HL-60 (cell line): Measurements from ENCODE around the gene PARP12.

Experiments used
- GABPA ChIP-seq: IDR thresholded peaks from 2 replicates; pipeline ENCODE4 v1.6.1; 2012; ENCODE audit warnings: low read depth
- POLR2AphosphoS5 ChIP-seq: IDR thresholded peaks from 2 replicates; pipeline ENCODE4 v1.6.1; 2012; ENCODE audit warnings: low read depth
- SPI1 ChIP-seq: IDR thresholded peaks from 2 replicates; pipeline ENCODE4 v1.6.1; 2012; ENCODE audit warnings: low read depth, mild to moderate bottlenecking, borderline replicate concordance
- TF ChIP-seq, protein P1 (sequence below): IDR thresholded peaks from one replicate; pipeline ENCODE4 v1.5.1; 2011; ENCODE audit warnings: low read length, control low read depth, inconsistent platforms; ENCODE audit not compliant: insufficient read depth
- TF ChIP-seq, protein P2 (sequence below): IDR thresholded peaks from 2 replicates; pipeline ENCODE4 v1.6.1; 2012; ENCODE audit warnings: low read depth; ENCODE audit not compliant: insufficient replicate concordance

DNA sequence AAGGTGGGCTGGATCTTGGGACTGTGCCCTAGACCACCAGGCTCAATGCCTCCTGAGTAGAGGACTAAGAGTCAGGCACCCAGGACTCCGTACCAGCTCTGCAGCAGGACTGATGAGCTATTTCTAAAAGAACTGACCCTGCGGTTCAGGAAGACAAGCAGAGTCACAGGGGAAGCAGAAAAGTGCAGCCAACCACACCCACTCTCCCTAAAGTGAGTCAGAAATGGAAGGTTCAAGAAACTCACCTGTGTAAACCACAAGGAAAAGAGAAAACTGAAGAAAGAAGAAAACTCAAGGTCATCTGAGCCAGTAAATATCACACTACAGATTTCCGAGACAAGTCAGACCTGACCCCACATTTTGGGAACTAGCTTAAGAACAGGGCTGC is 2.5 kb downstream of the PARP12 start:
- TF ChIP-seq, protein P1, sequence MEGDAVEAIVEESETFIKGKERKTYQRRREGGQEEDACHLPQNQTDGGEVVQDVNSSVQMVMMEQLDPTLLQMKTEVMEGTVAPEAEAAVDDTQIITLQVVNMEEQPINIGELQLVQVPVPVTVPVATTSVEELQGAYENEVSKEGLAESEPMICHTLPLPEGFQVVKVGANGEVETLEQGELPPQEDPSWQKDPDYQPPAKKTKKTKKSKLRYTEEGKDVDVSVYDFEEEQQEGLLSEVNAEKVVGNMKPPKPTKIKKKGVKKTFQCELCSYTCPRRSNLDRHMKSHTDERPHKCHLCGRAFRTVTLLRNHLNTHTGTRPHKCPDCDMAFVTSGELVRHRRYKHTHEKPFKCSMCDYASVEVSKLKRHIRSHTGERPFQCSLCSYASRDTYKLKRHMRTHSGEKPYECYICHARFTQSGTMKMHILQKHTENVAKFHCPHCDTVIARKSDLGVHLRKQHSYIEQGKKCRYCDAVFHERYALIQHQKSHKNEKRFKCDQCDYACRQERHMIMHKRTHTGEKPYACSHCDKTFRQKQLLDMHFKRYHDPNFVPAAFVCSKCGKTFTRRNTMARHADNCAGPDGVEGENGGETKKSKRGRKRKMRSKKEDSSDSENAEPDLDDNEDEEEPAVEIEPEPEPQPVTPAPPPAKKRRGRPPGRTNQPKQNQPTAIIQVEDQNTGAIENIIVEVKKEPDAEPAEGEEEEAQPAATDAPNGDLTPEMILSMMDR, result no peak
- TF ChIP-seq POLR2AphosphoS5 (no peak), GABPA (no peak), SPI1 (no peak)
- TF ChIP-seq, protein P2, sequence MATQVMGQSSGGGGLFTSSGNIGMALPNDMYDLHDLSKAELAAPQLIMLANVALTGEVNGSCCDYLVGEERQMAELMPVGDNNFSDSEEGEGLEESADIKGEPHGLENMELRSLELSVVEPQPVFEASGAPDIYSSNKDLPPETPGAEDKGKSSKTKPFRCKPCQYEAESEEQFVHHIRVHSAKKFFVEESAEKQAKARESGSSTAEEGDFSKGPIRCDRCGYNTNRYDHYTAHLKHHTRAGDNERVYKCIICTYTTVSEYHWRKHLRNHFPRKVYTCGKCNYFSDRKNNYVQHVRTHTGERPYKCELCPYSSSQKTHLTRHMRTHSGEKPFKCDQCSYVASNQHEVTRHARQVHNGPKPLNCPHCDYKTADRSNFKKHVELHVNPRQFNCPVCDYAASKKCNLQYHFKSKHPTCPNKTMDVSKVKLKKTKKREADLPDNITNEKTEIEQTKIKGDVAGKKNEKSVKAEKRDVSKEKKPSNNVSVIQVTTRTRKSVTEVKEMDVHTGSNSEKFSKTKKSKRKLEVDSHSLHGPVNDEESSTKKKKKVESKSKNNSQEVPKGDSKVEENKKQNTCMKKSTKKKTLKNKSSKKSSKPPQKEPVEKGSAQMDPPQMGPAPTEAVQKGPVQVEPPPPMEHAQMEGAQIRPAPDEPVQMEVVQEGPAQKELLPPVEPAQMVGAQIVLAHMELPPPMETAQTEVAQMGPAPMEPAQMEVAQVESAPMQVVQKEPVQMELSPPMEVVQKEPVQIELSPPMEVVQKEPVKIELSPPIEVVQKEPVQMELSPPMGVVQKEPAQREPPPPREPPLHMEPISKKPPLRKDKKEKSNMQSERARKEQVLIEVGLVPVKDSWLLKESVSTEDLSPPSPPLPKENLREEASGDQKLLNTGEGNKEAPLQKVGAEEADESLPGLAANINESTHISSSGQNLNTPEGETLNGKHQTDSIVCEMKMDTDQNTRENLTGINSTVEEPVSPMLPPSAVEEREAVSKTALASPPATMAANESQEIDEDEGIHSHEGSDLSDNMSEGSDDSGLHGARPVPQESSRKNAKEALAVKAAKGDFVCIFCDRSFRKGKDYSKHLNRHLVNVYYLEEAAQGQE, result no peak
